Lower leg skin (tissue), 4 donors: ENCODE results near the gene CCDC70. TPM values are rescaled to one million over a fixed set of nuclear protein-coding genes. Genes with fewer than 3 reads are reported as not detected.

Source experiments
- DNase-seq, 2 donors: peaks; one replicate each; pipeline ENCODE4 v3.0.0-alpha.2; 2019; ENCODE audit warnings: low spot score in 2 of 2
- H3K4me3 ChIP-seq: fragments of 200-600 bp; sonication (generic); 2 replicates; pipeline ENCODE4 v1.5.1; 2017; ENCODE audit warnings: mild to moderate bottlenecking, low read depth; ENCODE audit not compliant: poor library complexity, severe bottlenecking
- CTCF ChIP-seq, 3 donors: fragments of 450-650 bp; IDR thresholded peaks; one replicate each; pipeline ENCODE4 v1.5.1; 2016; ENCODE audit warnings: antibody characterized with exemption in 3 of 3, mild to moderate bottlenecking in 3 of 3, moderate library complexity in 2 of 3
- POLR2A ChIP-seq, 2 donors: fragments of 450-650 bp; IDR thresholded peaks; one replicate each; pipeline ENCODE4 v1.6.1; 2016 to 2017; ENCODE audit warnings: antibody characterized with exemption in 2 of 2, mild to moderate bottlenecking in 1 of 2, moderate library complexity in 1 of 2
- WGBS, 2 donors: methylation state at CpG; one replicate each; pipeline ENCODE4 v1.1.5; 2018; 5-methylcytosine and 5-hydroxymethylcytosine counted together
- intact Hi-C: fragments of 100-400 bp; cut with DNase I; formaldehyde crosslinking; loops from one replicate; pipeline ENCODE4 v1.15.0; 2023; ENCODE audit warnings: low total_unique reads
- total RNA-seq, 4 donors: library from RNA; depleted of rRNA; stranded (reverse); fragments of >200 nt; gene quantifications; one replicate each; pipeline ENCODE4 v1.1.0, GENCODE V29; 2016

The CCDC70 gene
- total RNA-seq, 4 donors from 2014 or later = not detected

- TF ChIP-seq CTCF (IDR thresholded peaks at IDR 0.05) (no peak), POLR2A (IDR thresholded peaks at IDR 0.05) (no peak)
- H3K4me3 ChIP-seq = no peak overlapping the region
- 72 to 75% methylated on average over 3 of the region's 3 CpGs for WGBS, 2 donors
- no peak for DNase-seq
- intact Hi-C loops = no loop called here
These were observed 30.9 kb downstream of the CCDC70 start for GRCh38 chr13:51892657-51893056.

- intact Hi-C loops = no loop called here
- 92 to 97% methylated on average over 4 of the region's 4 CpGs for WGBS, 2 donors
These were observed 32.5 kb downstream of the CCDC70 start for GRCh38 chr13:51894239-51894638.

GRCh38 chr13:51895906-51896888 lies 34.4 kb downstream of the CCDC70 start:
- intact Hi-C loops = no loop called here
- TF ChIP-seq CTCF (IDR thresholded peaks at IDR 0.05) (no peak), POLR2A (IDR thresholded peaks at IDR 0.05) (no peak)
- 43 to 54% methylated on average over 9 of the region's 9 CpGs for WGBS, 2 donors
- H3K4me3 ChIP-seq = no peak overlapping the region
- no peak for DNase-seq

More at GRCh38 chr13:51894239-51894638, 32.5 kb downstream of the CCDC70 start:
- no peak for TF ChIP-seq POLR2A (IDR thresholded peaks at IDR 0.05)
- TF ChIP-seq CTCF (IDR thresholded peaks at IDR 0.05) = no peak
- no peak overlapping the region for H3K4me3 ChIP-seq
- DNase-seq = no peak

GRCh38 chr13:51900471-51900870 lies 38.7 kb downstream of the CCDC70 start:
- TF ChIP-seq POLR2A (IDR thresholded peaks at IDR 0.05) = no peak
- no peak for TF ChIP-seq CTCF (IDR thresholded peaks at IDR 0.05)
- DNase-seq = no peak
- 78 to 92% methylated on average over 1 of the region's 1 CpG for WGBS, 2 donors
- no peak overlapping the region for H3K4me3 ChIP-seq
- intact Hi-C loops = no loop called here

- DNase-seq = no peak
- TF ChIP-seq POLR2A (IDR thresholded peaks at IDR 0.05) = no peak
- TF ChIP-seq CTCF (IDR thresholded peaks at IDR 0.05) = no peak
- intact Hi-C loops = no loop called here
- WGBS, 2 donors = 75 to 87% methylated on average over 4 of the region's 4 CpGs
- no peak overlapping the region for H3K4me3 ChIP-seq
These were observed 41.0 kb downstream of the CCDC70 start for GRCh38 chr13:51902776-51903175.
